ENCODE results near the gene HECA.

Gene HECA

DNA sequence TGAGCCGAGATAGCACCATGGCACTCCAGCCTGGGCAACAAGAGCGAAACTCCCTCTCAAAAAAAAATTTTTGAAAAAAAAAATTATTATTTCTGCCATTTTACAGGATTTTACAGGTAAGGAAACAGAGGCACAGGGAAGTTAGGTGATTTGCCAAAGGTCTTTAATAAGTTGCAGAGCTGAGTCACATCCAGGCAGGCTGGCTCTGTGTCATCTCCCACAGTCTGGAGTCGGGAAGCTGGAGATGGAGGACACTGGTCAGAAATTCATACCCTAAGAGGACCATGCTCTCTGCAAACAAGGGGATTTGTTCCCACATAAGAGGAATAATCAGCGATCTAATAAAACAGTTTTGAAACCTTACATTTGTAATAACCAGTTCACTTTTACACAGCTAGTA, 24.1 kb downstream of the HECA start:
- TF ChIP-seq, protein P1, sequence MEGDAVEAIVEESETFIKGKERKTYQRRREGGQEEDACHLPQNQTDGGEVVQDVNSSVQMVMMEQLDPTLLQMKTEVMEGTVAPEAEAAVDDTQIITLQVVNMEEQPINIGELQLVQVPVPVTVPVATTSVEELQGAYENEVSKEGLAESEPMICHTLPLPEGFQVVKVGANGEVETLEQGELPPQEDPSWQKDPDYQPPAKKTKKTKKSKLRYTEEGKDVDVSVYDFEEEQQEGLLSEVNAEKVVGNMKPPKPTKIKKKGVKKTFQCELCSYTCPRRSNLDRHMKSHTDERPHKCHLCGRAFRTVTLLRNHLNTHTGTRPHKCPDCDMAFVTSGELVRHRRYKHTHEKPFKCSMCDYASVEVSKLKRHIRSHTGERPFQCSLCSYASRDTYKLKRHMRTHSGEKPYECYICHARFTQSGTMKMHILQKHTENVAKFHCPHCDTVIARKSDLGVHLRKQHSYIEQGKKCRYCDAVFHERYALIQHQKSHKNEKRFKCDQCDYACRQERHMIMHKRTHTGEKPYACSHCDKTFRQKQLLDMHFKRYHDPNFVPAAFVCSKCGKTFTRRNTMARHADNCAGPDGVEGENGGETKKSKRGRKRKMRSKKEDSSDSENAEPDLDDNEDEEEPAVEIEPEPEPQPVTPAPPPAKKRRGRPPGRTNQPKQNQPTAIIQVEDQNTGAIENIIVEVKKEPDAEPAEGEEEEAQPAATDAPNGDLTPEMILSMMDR (IDR thresholded peaks at IDR 0.05; ENCODE audit: control insufficient read depth, extremely low read depth, insufficient read depth): no peak
- DNase-seq (ENCODE audit: low read depth): no peak
- no peak overlapping the region for H3K4me3 ChIP-seq (ENCODE audit: low read depth, low read length)

- DNase-seq (ENCODE audit: low read depth): no peak
- TF ChIP-seq, protein P1 (IDR thresholded peaks at IDR 0.05; ENCODE audit: control insufficient read depth, extremely low read depth, insufficient read depth): no peak
- H3K4me3 ChIP-seq (ENCODE audit: low read depth, low read length): no peak overlapping the region
Measured at GRCh38 chr6:139161169-139161568, 26.3 kb downstream of the HECA start.

- no peak overlapping the region for H3K4me3 ChIP-seq (ENCODE audit: low read depth, low read length)
- no peak for DNase-seq (ENCODE audit: low read depth)
- TF ChIP-seq, protein P1 (IDR thresholded peaks at IDR 0.05; ENCODE audit: control insufficient read depth, extremely low read depth, insufficient read depth): no peak
Measured at GRCh38 chr6:139161817-139162284, 27.0 kb downstream of the HECA start.

DNA sequence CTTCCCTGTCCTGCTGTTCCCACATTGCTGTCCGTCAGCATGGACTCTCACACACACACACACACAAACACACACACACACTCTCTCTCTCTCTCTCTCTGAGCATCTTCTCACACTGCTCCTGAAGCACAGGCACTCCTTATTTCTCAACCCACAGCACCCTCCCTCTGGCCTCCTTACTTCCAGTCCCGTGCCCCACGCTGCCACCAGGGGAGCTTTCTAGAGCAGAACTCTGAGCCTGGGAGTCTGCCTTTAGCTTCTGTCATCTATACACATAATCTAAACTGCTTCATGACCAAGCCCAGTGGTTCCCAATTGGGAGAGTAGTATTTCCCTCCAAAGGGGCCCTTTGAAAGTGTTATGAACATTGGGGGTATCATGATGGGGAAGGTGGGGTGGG, 29.1 kb downstream of the HECA start:
- no peak for DNase-seq (ENCODE audit: low read depth)
- H3K4me3 ChIP-seq (ENCODE audit: low read depth, low read length): no peak overlapping the region
- TF ChIP-seq, protein P1 (IDR thresholded peaks at IDR 0.05; ENCODE audit: control insufficient read depth, extremely low read depth, insufficient read depth): no peak

- TF ChIP-seq, protein P1 (IDR thresholded peaks at IDR 0.05; ENCODE audit: control insufficient read depth, extremely low read depth, insufficient read depth): no peak
- H3K4me3 ChIP-seq (ENCODE audit: low read depth, low read length): no peak overlapping the region
- DNase-seq (ENCODE audit: low read depth): no peak
Measured at GRCh38 chr6:139165324-139165723, 30.4 kb downstream of the HECA start.

DNA sequence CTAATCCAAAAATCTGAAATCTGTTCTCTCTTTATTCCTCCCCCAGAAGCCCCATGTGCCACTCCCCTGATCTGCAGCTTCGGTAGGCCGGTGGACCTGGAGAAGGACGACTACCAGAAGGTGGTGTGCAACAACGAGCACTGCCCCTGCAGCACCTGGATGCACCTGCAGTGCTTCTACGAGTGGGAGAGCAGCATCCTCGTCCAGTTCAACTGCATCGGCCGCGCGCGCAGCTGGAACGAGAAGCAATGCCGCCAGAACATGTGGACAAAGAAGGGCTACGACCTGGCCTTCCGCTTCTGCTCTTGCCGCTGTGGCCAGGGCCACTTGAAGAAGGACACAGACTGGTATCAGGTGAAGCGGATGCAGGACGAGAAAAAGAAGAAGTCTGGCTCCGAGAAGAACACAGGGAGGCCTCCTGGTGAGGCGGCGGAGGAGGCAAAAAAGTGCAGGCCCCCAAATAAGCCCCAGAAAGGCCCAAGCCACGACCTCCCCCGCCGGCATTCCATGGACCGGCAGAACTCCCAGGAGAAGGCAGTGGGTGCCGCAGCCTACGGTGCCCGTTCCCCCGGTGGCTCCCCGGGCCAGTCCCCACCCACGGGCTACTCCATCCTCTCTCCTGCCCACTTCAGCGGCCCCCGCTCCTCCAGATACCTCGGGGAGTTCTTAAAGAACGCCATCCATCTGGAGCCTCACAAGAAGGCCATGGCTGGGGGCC, 31.5 kb downstream of the HECA start:
- TF ChIP-seq, protein P1 (IDR thresholded peaks at IDR 0.05; ENCODE audit: control insufficient read depth, extremely low read depth, insufficient read depth): no peak
- H3K4me3 ChIP-seq (ENCODE audit: low read depth, low read length): no peak overlapping the region
- no peak for DNase-seq (ENCODE audit: low read depth)

- TF ChIP-seq, protein P1 (IDR thresholded peaks at IDR 0.05; ENCODE audit: control insufficient read depth, extremely low read depth, insufficient read depth): no peak
- no peak overlapping the region for H3K4me3 ChIP-seq (ENCODE audit: low read depth, low read length)
- DNase-seq (ENCODE audit: low read depth): no peak
Measured at GRCh38 chr6:139166956-139167313, 32.1 kb downstream of the HECA start.
